Erythroblast (primary cell): Measurements from ENCODE around the gene LACRT.
"Not testable (repeated sequence)": the region's sequence is repeated elsewhere in the genome, so short reads cannot be mapped to it uniquely, and the experiment has no call there.

Experiments used
- DNase-seq, 2 experiments: peaks; one replicate each; lab custom pipeline; 2025; lab: John Stamatoyannopoulos, UW
- GATA1 ChIP-seq: IDR thresholded peaks from 2 replicates; pipeline ENCODE4 v1.6.1; 2011; ENCODE audit warnings: low read depth, mild to moderate bottlenecking, control low read depth, low read length, moderate library complexity
- POLR2A ChIP-seq: IDR thresholded peaks from 2 replicates; pipeline ENCODE4 v1.6.1; 2011; ENCODE audit warnings: mild to moderate bottlenecking, low read length

LACRT gene, protein sequence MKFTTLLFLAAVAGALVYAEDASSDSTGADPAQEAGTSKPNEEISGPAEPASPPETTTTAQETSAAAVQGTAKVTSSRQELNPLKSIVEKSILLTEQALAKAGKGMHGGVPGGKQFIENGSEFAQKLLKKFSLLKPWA

DNA sequence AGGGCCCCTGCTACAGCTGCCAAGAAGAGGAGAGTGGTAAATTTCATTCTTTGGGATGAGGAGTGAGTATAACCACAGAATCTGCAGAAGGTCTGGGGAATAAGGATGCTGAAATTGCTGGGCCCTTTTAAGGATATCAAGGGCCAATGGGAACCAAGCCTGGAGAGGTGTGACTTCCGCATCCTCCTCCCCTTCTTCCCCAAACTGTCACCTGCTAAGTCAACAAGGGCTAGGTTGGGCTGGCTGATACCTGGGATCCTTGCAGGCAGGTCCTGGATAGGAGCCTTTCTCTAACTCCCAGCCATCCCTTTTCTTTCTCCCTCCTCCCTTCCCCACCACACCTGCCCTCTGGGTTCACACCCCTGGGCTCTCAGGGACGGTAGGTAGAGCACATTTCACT lies at the start of gene LACRT:
LACRT (minus strand) TSS at position 101 of the 400 bp plus-strand sequence; CDS start at position 47, 54 bp downstream.
- no peak for TF ChIP-seq POLR2A
- TF ChIP-seq GATA1: no peak
- DNase-seq: no peak

DNA sequence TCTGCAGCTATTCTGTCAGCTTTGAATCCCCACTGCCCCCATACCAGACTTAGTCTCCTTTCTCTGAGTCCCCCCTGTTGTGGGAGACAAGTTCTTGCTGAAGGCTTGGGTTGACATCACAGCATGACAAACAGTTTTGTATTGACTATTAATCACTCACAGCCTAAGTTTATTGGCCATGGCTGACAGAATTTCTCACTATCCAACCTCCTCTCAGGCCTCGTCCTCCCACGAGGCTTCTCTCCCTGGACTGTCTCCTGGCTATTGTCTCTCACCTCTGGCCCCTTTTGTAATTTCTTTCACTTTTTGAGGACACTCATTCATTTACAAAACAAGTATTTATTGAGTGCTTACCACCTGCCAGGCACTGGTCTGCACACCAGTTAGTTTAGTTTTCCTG lies 48.7 kb upstream of the LACRT start:
- no peak for DNase-seq
- TF ChIP-seq POLR2A (no peak), GATA1 (no peak)

DNA sequence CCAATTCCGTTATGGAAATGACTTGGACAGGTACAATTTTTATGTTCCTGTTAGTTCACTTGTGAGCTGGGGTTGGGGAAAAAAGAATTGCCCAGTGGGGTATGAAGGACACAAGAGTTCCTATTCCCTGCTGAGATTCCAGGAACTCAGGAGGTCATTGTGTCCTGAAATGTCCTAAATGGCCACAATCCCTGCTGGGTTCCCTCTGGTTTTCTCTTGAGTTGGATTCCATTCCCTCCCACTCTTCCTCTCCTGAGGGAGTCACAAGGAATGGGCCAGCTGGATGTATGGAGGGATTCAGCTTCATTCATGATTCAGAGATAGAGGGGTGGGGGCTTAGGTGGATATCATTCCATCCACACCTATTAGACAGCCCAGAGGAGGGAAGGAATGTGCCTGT lies 48.0 kb upstream of the LACRT start:
- TF ChIP-seq GATA1 (no peak), POLR2A (no peak)
- DNase-seq: no peak

DNA sequence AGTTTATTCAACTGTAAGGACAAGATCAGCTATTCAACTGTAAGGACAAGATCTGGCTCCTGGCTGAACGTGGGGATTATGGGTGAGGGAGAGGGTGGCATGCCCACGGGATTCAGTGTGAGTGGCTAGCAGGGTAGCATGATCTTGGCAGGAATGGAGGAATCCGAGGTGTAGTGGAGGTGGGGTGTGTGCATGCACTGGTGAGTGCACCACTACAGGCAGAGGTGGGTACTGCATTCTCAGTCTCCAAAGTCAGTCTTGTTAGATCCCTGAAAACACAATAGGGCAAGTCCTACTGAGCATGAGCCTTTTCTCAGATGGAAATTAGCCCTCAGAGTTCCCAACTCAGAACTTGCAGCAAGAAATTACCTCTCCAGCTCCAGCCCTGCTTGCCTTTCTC lies 45.7 kb upstream of the LACRT start:
- DNase-seq: peak; percentile 23 to 36
- no peak for TF ChIP-seq POLR2A
- TF ChIP-seq GATA1: no peak

DNA sequence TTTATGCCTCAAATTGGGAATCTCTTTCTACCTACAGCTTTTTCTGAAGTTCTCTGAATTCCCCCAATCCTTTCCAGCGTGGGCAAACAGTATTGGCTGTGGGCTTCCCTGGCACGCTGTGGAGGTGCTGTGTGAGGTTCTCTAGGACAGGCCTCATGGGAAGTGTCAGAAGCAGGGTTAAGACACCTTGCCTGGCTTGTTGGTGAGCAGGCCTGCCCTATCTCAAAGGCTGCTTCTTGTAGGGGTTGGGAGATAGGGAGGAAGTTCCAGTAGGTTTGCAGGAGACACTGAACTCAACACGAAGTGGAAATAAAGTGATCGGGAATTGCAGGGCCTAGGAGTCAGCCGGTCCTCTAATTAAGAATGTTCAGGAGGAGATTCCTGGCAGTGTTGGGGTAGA lies 43.4 kb upstream of the LACRT start:
- TF ChIP-seq GATA1 (no peak), POLR2A (no peak)
- DNase-seq: no peak

DNA sequence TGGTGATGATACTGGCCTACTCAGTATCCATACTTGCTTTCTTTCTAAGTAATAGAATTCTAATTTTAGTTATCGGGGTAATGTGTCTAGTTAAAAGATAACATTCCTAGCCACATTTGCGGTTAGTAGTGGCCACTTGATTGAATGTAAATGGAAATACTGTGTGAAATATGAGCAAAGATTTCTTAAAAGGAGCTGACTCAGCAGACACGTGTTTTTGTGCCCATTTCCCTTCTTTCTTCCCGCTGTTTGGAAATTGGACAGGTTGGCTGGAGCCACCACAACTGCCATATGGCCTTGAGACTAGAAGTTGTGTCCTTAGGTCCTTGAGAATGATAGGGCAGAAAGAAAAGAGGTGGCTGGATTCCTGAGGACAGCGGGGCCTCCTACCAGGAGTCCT lies 33.2 kb upstream of the LACRT start:
- TF ChIP-seq POLR2A: no peak
- no peak for TF ChIP-seq GATA1
- no peak for DNase-seq

DNA sequence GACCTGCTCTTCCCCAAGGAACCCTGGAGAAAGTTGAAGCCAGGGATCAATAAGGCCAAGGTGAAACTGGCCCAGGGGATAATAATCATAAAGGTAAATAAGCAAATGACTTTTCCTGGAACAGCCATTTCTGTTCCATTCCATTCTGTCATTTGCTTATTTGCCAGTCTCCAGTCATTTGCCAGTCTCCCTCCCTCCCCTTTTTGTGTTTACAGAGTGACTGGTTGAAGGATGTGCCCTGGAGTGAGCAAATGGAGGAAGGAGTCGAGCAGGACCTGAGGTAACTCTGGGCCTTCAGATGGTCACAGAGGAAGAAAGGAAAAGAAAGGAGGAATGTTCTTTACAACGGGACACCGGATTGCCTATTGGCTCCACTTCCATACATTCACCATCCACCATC lies 31.3 kb upstream of the LACRT start:
- no peak for DNase-seq
- no peak for TF ChIP-seq POLR2A
- no peak for TF ChIP-seq GATA1

DNA sequence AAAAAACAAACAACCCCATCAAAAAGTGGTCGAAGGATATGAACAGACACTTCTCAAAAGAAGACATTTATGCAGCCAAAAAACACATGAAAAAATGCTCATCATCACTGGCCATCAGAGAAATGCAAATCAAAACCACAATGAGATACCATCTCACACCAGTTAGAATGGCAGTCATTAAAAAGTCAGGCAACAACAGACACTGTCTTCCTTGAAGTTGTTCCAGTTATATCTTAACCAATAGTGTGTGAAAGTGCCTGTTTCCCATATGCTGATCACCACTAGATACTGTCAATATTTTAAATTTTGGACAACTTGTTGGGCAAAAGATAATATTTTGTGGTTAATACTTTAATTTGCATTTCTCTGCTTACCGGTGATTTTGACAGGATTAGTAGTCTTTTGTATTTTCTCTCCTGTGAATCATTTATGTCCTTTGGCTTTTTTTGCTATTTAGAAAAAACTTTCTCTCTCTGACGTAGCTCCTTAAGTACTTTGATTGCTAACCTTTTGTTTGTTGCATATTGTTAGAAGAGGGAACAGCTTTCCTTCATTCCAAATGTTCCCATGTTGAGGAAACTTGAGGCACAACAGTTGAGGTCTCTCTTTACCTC lies 30.4 kb upstream of the LACRT start:
- not testable (repeated sequence) for DNase-seq

DNA sequence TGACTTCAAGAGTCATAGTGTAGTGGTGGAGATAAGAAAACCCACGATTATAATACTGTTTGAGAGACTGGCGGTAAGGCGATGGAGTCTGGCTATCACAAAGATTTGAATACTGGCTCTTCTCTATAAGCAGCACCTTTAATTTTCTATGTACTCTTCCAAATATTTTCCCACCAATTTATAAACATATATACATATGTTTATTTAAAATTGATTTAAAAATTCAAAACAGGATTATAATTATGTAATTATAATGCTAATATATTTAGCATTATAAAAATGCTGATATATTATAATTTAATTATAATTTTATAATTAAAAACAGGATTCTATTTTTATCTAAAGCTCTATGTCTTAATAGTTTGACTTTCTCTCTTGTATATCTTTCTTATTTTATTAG lies 28.9 kb upstream of the LACRT start:
- DNase-seq: no peak
- TF ChIP-seq POLR2A (no peak), GATA1 (no peak)

DNA sequence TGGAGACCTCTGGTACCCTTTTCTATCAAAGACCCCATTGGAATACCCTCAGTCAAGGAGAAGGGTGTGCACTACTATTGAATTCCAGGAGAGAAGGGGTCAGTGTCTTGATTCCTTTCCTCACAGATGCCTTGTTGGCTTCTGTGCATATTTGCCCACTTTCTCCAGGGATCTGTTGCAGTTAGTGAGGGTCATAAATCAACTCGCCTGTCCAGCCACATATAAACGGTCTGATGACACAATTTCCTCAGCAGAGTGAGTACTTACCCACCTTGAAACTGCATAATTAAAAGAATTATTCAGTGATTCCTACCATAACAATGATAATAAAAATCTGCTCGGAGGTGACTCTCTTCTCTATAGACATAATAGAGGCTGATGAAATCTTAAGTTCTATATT lies 27.3 kb upstream of the LACRT start:
- DNase-seq: no peak
- TF ChIP-seq GATA1: no peak
- TF ChIP-seq POLR2A: no peak

DNA sequence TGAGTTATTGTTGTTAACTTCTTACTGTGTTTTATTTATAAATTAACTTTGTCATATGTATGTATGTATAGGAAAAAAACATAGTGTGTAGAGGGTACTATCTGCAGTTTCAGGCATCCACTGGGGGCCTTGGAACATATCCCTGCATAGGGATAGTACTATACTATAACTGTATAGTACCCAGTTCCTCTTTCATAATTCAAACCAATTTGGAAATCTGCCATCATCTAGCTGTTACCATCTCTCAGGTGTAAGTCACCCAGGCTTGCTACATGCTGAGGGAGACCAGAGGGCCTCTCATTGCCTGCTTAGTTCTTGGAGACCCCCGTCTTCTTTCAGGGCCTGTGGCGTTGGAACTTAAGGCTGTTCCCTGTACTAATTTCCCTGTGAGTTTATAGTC lies 26.4 kb upstream of the LACRT start:
- TF ChIP-seq GATA1 (no peak), POLR2A (no peak)
- DNase-seq: no peak

DNA sequence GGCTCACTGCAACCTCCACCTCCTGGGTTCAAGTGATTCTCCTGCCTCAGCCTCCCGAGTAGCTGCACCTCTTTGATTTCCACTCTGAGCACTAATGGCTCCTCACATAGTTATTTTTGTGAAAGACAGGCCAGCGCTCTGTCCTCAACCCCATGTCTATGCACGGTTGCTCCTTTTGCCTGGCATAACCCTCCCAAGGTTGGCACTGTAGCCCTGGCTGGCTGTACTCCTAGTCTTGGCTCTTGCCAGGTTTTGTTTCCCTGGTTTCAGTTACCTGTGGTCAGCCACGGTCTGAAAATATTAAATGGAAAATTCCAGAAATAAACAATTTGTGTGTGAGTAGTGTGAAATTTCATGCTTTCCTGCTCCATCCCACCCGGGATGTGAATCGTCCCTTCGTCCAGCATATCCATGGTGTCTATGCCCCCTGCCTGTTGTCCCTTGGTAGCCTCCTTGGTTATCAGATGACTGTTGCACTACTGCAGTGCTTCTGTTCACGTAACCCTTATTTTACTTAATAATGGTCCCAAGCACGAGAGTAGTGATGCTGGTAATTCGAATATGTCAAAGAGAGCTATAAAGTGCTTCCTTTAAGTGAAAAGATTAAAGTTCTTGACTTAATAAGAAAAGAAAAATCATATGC lies 25.7 kb upstream of the LACRT start:
- DNase-seq: no peak

DNA sequence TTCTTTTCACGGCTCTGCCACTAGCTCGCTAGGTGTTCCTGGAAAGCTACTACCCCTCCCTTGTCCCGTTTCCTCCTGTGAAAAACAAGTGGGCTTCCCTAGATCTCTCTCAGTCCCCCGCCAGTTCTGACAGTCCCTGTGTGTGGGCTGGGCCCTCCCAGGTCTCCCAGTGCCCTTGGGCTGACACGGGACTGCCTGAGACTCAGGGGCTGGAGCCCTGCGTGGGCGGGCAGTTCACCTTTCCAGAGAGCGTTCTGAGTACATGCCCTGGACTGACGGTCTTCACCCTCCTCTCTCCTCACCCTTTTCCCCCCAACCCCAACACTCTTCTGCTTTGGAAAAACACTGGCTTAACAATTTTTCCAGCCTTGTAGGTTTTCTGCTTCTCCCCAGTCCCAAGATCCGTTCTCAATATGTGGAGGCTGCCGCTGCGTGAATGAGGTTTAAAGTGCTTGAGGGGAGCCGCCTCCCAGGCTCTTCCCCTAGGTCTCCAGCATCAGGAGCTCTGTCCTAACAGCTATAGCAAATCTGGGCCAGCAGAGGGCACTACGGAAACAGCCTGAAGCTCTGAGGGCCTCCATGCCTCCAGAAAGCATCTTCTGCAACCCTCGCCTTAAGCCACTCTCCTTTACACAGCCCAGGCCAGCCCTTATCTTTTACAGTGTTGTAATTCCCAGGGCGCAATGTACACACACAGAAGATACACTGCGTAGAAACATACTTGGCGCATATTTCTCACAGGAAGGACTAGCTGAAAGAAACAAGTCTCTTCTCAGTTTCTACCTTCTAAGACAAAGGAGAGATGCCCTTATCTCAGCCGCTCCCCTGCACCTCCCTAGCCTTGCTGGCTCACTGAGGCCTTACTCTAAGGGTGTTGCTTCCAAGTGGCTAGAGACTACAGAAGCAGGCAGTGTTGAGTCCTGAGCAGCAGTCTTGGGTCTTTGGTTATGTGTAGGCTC lies 23.9 kb upstream of the LACRT start:
- no peak for TF ChIP-seq GATA1
- no peak for TF ChIP-seq POLR2A
- peak; percentile 29 to 53 for DNase-seq

More for the DNA sequence above, 25.7 kb upstream of the LACRT start:
- TF ChIP-seq GATA1 (no peak), POLR2A (no peak)
